SJCRH30 (cell line): ENCODE data around the gene AK4. TPM values are rescaled to one million over a fixed set of nuclear protein-coding genes. Genes with fewer than 3 reads are reported as not detected.
"Not testable (repeated sequence)": the region's sequence is repeated elsewhere in the genome, so short reads cannot be mapped to it uniquely, and the experiment has no call there.

Experiments used
- DNase-seq, 2 experiments: peaks; one replicate each; pipeline ENCODE4 v3.0.0-alpha.2; 2015 to 2020
- H3K27ac ChIP-seq: fragments of 250-450 bp; sonication (Bioruptor Pico); 2 replicates; pipeline ENCODE4 v1.5.1; 2020; ENCODE audit warnings: mild to moderate bottlenecking, moderate library complexity
- H3K27me3 ChIP-seq: fragments of 250-450 bp; sonication (Bioruptor Pico); 2 replicates; pipeline ENCODE4 v1.5.1; 2020; ENCODE audit warnings: mild to moderate bottlenecking, moderate library complexity
- H3K36me3 ChIP-seq: fragments of 250-450 bp; sonication (Bioruptor Pico); 2 replicates; pipeline ENCODE4 v1.5.1; 2020; ENCODE audit warnings: mild to moderate bottlenecking, moderate library complexity
- H3K4me1 ChIP-seq: fragments of 250-450 bp; sonication (Bioruptor Pico); 2 replicates; pipeline ENCODE4 v1.5.1; 2020; ENCODE audit warnings: mild to moderate bottlenecking, moderate library complexity
- H3K4me3 ChIP-seq: fragments of 250-450 bp; sonication (Bioruptor Pico); 2 replicates; pipeline ENCODE4 v1.5.1; 2020; ENCODE audit warnings: mild to moderate bottlenecking, moderate library complexity
- H3K9me3 ChIP-seq: fragments of 250-450 bp; sonication (Bioruptor Pico); replicated peaks from 2 replicates; pipeline ENCODE4 v1.5.1; 2020; ENCODE audit warnings: mild to moderate bottlenecking, moderate library complexity
- total RNA-seq: library from RNA; depleted of rRNA; stranded (reverse); fragments of >200 nt; shearing (Covaris generic); gene quantifications from 2 replicates; pipeline ENCODE4 v1.2.3, GENCODE V29; 2014; rRNA removed

The AK4 gene
- total RNA-seq, result 54.5 and 57.2 TPM in 2 replicates

GRCh38 chr1:65148178-65148547 lies at the start of gene AK4:
AK4 (plus strand) TSS chr1:65148203; CDS start chr1:65148408, 205 bp downstream.
- Histone ChIP-seq H3K27ac (peak within 1 kb of the TSS; percentile 52), H3K4me3 (peak within 1 kb of the TSS; percentile 85)
- H3K27me3 ChIP-seq, H3K36me3 ChIP-seq, H3K9me3 ChIP-seq, H3K4me1 ChIP-seq, DNase-seq: not testable (repeated sequence)

- Histone ChIP-seq H3K36me3 (no peaks in the 10 kb centered on the region), H3K4me3 (no peak overlapping the region), H3K27ac (no peak overlapping the region), H3K9me3 (no peaks in the 10 kb centered on the region), H3K27me3 (no peaks in the 10 kb centered on the region), H3K4me1 (no peaks in the 10 kb centered on the region)
- DNase-seq, result no peak
Observed at GRCh38 chr1:65103807-65104206, 44.2 kb upstream of the AK4 start.

- Histone ChIP-seq H3K4me1 (peaks cover under 1% of the 10 kb centered on the region), H3K9me3 (no peaks in the 10 kb centered on the region), H3K27me3 (no peaks in the 10 kb centered on the region), H3K36me3 (no peaks in the 10 kb centered on the region), H3K27ac (no peak overlapping the region), H3K4me3 (no peak overlapping the region)
- DNase-seq, result no peak
Observed at GRCh38 chr1:65104854-65105534, 43.0 kb upstream of the AK4 start.

- no peak overlapping the region for H3K4me3 ChIP-seq
- H3K27me3 ChIP-seq, result no peaks in the 10 kb centered on the region
- H3K9me3 ChIP-seq, result no peaks in the 10 kb centered on the region
- H3K36me3 ChIP-seq, result no peaks in the 10 kb centered on the region
- H3K27ac ChIP-seq, result no peak overlapping the region
- no peak for DNase-seq
- peaks cover 3% of the 10 kb centered on the region for H3K4me1 ChIP-seq
Observed at GRCh38 chr1:65105596-65105995, 42.4 kb upstream of the AK4 start.

- Histone ChIP-seq H3K27me3 (no peaks in the 10 kb centered on the region), H3K27ac (no peak overlapping the region), H3K4me1 (peaks cover 3% of the 10 kb centered on the region), H3K9me3 (no peaks in the 10 kb centered on the region), H3K4me3 (no peak overlapping the region), H3K36me3 (no peaks in the 10 kb centered on the region)
- DNase-seq, result no peak
Observed at GRCh38 chr1:65108025-65108642, 39.9 kb upstream of the AK4 start.

- no peaks in the 10 kb centered on the region for H3K27me3 ChIP-seq
- peak; percentile 57 to 73 for DNase-seq
- H3K27ac ChIP-seq, result no peak overlapping the region
- H3K4me1 ChIP-seq, result peaks cover 5% of the 10 kb centered on the region
- no peaks in the 10 kb centered on the region for H3K36me3 ChIP-seq
- H3K4me3 ChIP-seq, result no peak overlapping the region
- H3K9me3 ChIP-seq, result no peaks in the 10 kb centered on the region
Observed at GRCh38 chr1:65109487-65109886, 38.5 kb upstream of the AK4 start.

GRCh38 chr1:65112811-65113210 lies 35.2 kb upstream of the AK4 start:
- Histone ChIP-seq H3K9me3 (no peaks in the 10 kb centered on the region), H3K36me3 (no peaks in the 10 kb centered on the region), H3K4me1 (peaks cover 7% of the 10 kb centered on the region), H3K27me3 (no peaks in the 10 kb centered on the region), H3K27ac (no peak overlapping the region), H3K4me3 (no peak overlapping the region)
- DNase-seq, result no peak

GRCh38 chr1:65113298-65113697 lies 34.7 kb upstream of the AK4 start:
- no peak overlapping the region for H3K27ac ChIP-seq
- H3K9me3 ChIP-seq, result no peaks in the 10 kb centered on the region
- no peaks in the 10 kb centered on the region for H3K27me3 ChIP-seq
- H3K4me1 ChIP-seq, result peaks cover 7% of the 10 kb centered on the region
- H3K4me3 ChIP-seq, result no peak overlapping the region
- H3K36me3 ChIP-seq, result no peaks in the 10 kb centered on the region
- no peak for DNase-seq

GRCh38 chr1:65114322-65114721 lies 33.7 kb upstream of the AK4 start:
- Histone ChIP-seq H3K27me3 (no peaks in the 10 kb centered on the region), H3K4me1 (peaks cover 7% of the 10 kb centered on the region), H3K27ac (no peak overlapping the region), H3K9me3 (no peaks in the 10 kb centered on the region), H3K4me3 (no peak overlapping the region), H3K36me3 (no peaks in the 10 kb centered on the region)
- DNase-seq, result peak; percentile 35 to 73

- H3K36me3 ChIP-seq, result no peaks in the 10 kb centered on the region
- no peaks in the 10 kb centered on the region for H3K4me1 ChIP-seq
- no peak for DNase-seq
- no peak overlapping the region for H3K4me3 ChIP-seq
- no peak overlapping the region for H3K27ac ChIP-seq
- no peaks in the 10 kb centered on the region for H3K9me3 ChIP-seq
- H3K27me3 ChIP-seq, result no peaks in the 10 kb centered on the region
Observed at GRCh38 chr1:65119951-65120350, 28.1 kb upstream of the AK4 start.

GRCh38 chr1:65129104-65129503 lies 18.9 kb upstream of the AK4 start:
- H3K4me1 ChIP-seq, H3K4me3 ChIP-seq, H3K27ac ChIP-seq, H3K9me3 ChIP-seq, DNase-seq, H3K27me3 ChIP-seq, H3K36me3 ChIP-seq: not testable (repeated sequence)

GRCh38 chr1:65138524-65138923 lies 9.5 kb upstream of the AK4 start:
- no peaks in the 10 kb centered on the region for H3K36me3 ChIP-seq
- no peak for DNase-seq
- H3K4me3 ChIP-seq, result no peak overlapping the region
- no peaks in the 10 kb centered on the region for H3K4me1 ChIP-seq
- no peaks in the 10 kb centered on the region for H3K27me3 ChIP-seq
- H3K27ac ChIP-seq, result no peak overlapping the region
- H3K9me3 ChIP-seq, result no peaks in the 10 kb centered on the region

GRCh38 chr1:65139793-65140192 lies 8.2 kb upstream of the AK4 start:
- H3K27me3 ChIP-seq, H3K4me1 ChIP-seq, H3K36me3 ChIP-seq, H3K9me3 ChIP-seq, H3K27ac ChIP-seq, DNase-seq, H3K4me3 ChIP-seq: not testable (repeated sequence)

GRCh38 chr1:65141394-65141793 lies 6.6 kb upstream of the AK4 start:
- peak; percentile 5 to 13 for DNase-seq
- Histone ChIP-seq H3K27ac (no peak overlapping the region), H3K4me3 (no peak overlapping the region), H3K36me3 (no peaks in the 10 kb centered on the region), H3K27me3 (no peaks in the 10 kb centered on the region), H3K4me1 (no peaks in the 10 kb centered on the region), H3K9me3 (no peaks in the 10 kb centered on the region)

- Histone ChIP-seq H3K4me1 (no peaks in the 10 kb centered on the region), H3K27me3 (no peaks in the 10 kb centered on the region), H3K9me3 (no peaks in the 10 kb centered on the region), H3K36me3 (no peaks in the 10 kb centered on the region), H3K27ac (no peak overlapping the region), H3K4me3 (no peak overlapping the region)
- no peak for DNase-seq
Observed at GRCh38 chr1:65141918-65142317, 6.1 kb upstream of the AK4 start.

GRCh38 chr1:65143112-65143658 lies 4.8 kb upstream of the AK4 start:
- DNase-seq, H3K4me3 ChIP-seq, H3K36me3 ChIP-seq, H3K27ac ChIP-seq, H3K4me1 ChIP-seq, H3K27me3 ChIP-seq, H3K9me3 ChIP-seq: not testable (repeated sequence)
